ENCODE data around the gene ADPRHL1.

ADPRHL1 gene

DNA sequence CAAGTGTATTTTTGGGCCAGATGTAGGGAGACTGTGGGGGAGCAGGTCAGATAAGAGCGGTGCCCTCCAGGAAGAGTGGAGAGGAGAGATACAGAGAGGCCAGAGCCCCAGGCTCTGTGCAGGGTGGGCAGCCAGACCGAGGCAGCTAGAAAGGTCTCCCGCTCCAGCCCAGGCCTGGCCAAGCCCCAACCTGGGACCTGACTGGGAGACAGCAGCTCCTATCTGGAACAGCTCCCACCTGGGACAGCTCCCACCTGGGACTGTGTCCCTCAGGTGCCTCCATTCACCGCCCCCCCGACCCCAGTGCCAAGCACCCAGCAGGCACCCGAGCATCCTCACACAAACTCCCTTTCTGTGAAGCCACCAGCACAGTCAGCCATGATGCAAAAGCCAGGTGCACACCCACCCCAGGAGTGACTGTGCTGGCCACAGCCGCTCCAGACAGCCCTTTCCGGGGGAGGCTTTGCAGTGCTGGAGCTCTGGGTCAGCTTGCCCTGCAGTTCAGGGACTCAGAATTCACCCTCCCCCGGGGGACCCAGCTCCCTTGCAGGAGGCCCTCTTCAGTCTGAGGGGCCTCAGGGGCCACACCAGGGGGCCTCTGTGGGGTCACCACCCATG lies 87.2 kb downstream of the ADPRHL1 start:
- H3K4me1 ChIP-seq (ENCODE audit: low read depth, poor library complexity, severe bottlenecking): no peaks in the 10 kb centered on the region
- no peaks in the 10 kb centered on the region for H3K79me2 ChIP-seq (ENCODE audit: insufficient read depth, low read depth)
- H3K4me2 ChIP-seq: no peak overlapping the region
- no peaks in the 10 kb centered on the region for H4K20me1 ChIP-seq (ENCODE audit: insufficient read depth)
- H3K36me3 ChIP-seq (ENCODE audit: insufficient read depth): no peaks in the 10 kb centered on the region
- H2AFZ ChIP-seq (ENCODE audit: low read depth): no peak overlapping the region
- H3K27ac ChIP-seq: no peak overlapping the region
- no peaks in the 10 kb centered on the region for H3K27me3 ChIP-seq (ENCODE audit: insufficient read depth, low read depth)
- H3K9ac ChIP-seq: no peak overlapping the region
- TF ChIP-seq, protein P1, sequence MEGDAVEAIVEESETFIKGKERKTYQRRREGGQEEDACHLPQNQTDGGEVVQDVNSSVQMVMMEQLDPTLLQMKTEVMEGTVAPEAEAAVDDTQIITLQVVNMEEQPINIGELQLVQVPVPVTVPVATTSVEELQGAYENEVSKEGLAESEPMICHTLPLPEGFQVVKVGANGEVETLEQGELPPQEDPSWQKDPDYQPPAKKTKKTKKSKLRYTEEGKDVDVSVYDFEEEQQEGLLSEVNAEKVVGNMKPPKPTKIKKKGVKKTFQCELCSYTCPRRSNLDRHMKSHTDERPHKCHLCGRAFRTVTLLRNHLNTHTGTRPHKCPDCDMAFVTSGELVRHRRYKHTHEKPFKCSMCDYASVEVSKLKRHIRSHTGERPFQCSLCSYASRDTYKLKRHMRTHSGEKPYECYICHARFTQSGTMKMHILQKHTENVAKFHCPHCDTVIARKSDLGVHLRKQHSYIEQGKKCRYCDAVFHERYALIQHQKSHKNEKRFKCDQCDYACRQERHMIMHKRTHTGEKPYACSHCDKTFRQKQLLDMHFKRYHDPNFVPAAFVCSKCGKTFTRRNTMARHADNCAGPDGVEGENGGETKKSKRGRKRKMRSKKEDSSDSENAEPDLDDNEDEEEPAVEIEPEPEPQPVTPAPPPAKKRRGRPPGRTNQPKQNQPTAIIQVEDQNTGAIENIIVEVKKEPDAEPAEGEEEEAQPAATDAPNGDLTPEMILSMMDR (conservative IDR thresholded peaks at IDR 0.05; ENCODE audit: low read depth, low read length): no peak
- H3K4me3 ChIP-seq (IDR thresholded peaks at IDR 0.05; ENCODE audit: insufficient read depth, low read depth, low read length): no peak overlapping the region

DNA sequence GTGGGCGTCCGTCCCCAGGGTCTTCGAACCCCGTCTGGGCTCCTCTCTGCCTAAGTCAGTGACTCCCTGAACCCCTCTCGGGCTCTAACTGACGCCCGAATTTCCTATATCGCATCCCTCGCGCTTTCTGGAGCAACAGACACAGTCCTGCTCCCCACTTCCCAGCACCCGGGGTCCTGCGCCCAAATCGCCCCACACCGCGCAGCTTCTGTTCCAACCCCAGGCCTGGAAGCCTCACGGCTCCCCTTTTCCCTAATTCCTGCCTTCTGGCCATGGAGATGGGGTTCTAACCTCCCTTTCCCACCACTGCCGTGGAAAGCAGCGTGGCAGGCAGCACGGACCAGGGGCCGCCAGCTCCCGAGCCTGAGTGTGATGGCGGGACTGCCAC lies 87.7 kb downstream of the ADPRHL1 start:
- no peak overlapping the region for H3K27ac ChIP-seq
- no peaks in the 10 kb centered on the region for H4K20me1 ChIP-seq (ENCODE audit: insufficient read depth)
- TF ChIP-seq, protein P1 (conservative IDR thresholded peaks at IDR 0.05; ENCODE audit: low read depth, low read length): no peak
- H3K9ac ChIP-seq: no peak overlapping the region
- no peak overlapping the region for H2AFZ ChIP-seq (ENCODE audit: low read depth)
- H3K4me3 ChIP-seq (IDR thresholded peaks at IDR 0.05; ENCODE audit: insufficient read depth, low read depth, low read length): no peak overlapping the region
- no peaks in the 10 kb centered on the region for H3K4me1 ChIP-seq (ENCODE audit: low read depth, poor library complexity, severe bottlenecking)
- H3K36me3 ChIP-seq (ENCODE audit: insufficient read depth): no peaks in the 10 kb centered on the region
- H3K27me3 ChIP-seq (ENCODE audit: insufficient read depth, low read depth): no peaks in the 10 kb centered on the region
- no peak overlapping the region for H3K4me2 ChIP-seq
- H3K79me2 ChIP-seq (ENCODE audit: insufficient read depth, low read depth): no peaks in the 10 kb centered on the region

DNA sequence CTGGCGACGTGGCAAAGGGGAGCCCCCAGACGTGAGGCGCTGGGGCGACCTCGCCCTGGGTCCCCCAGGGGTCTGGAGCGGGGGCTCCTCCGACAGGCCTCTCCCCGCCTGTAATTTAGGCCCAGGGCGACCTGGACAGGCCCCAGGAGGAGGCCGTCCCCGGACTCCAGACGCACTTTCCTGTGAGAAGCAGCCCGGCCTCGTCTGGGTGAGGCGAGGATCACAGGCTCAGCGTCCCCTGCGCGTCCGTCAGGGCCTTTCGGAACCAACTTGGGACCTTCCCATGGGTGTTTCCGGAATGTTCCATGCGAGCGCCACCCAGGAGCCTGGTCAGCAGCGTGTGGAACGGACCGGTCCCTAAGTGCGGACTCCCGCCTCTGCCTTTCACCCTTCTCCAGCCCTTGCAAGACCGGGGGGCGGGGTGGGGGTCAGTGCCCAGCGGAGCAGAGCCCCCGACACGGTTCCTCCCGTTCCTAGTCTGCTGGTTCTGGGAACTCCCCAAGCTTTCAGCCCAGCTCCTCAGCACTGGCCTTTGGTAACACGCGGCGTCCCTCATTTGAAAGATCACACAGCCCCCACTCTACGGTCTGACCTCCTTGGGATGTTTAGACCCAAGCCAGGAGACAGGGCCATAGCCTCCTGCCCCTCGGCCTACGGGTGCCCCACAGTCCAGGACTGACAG lies 88.2 kb downstream of the ADPRHL1 start:
- Histone ChIP-seq H3K9ac (no peak overlapping the region), H3K79me2 (ENCODE audit: insufficient read depth, low read depth) (no peaks in the 10 kb centered on the region), H3K4me1 (ENCODE audit: low read depth, poor library complexity, severe bottlenecking) (no peaks in the 10 kb centered on the region), H4K20me1 (ENCODE audit: insufficient read depth) (no peaks in the 10 kb centered on the region), H3K4me2 (peak overlapping the region; percentile 73), H3K4me3 (IDR thresholded peaks at IDR 0.05; ENCODE audit: insufficient read depth, low read depth, low read length) (no peak overlapping the region), H2AFZ (ENCODE audit: low read depth) (peak overlapping the region; percentile 67; the same call in 1 of the 2 replicates), H3K36me3 (ENCODE audit: insufficient read depth) (no peaks in the 10 kb centered on the region), H3K27ac (no peak overlapping the region), H3K27me3 (ENCODE audit: insufficient read depth, low read depth) (no peaks in the 10 kb centered on the region)
- TF ChIP-seq, protein P1 (conservative IDR thresholded peaks at IDR 0.05; ENCODE audit: low read depth, low read length): no peak

DNA sequence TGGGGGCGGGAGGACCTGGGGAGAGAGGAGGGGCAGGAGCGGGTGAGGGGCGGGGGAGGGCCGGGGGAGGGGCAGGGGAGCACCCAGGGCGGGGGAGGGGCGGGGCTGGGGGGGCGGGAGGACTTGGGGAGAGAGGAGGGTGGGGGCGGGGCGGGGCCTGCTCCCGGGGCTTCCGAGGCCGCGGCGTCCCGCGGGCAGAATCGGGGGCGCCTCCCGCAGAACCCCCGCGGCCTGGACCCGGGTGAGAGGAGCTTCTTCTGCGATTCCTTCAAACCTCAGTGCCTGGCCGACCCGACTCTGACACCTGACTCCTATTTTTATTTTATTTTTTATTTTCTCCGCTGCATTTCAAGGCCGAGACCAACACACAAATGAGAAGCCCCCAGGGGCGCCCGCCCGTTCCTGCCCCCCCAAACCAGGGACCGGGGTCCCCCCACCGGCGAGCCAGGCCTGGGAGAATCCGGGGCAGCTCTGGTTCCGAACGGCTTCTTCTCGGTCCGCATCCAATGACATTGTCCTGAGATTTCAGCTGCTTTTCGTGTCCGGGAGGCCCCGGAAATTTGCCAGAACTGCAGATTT lies 88.9 kb downstream of the ADPRHL1 start:
- Histone ChIP-seq H2AFZ (ENCODE audit: low read depth) (peak overlapping the region; percentile 67), H3K9ac (no peak overlapping the region), H3K79me2 (ENCODE audit: insufficient read depth, low read depth) (no peaks in the 10 kb centered on the region), H3K4me1 (ENCODE audit: low read depth, poor library complexity, severe bottlenecking) (no peaks in the 10 kb centered on the region), H4K20me1 (ENCODE audit: insufficient read depth) (no peaks in the 10 kb centered on the region), H3K27ac (no peak overlapping the region), H3K36me3 (ENCODE audit: insufficient read depth) (no peaks in the 10 kb centered on the region), H3K4me3 (IDR thresholded peaks at IDR 0.05; ENCODE audit: insufficient read depth, low read depth, low read length) (no peak overlapping the region), H3K4me2 (peak overlapping the region; percentile 73), H3K27me3 (ENCODE audit: insufficient read depth, low read depth) (no peaks in the 10 kb centered on the region)
- TF ChIP-seq, protein P1 (conservative IDR thresholded peaks at IDR 0.05; ENCODE audit: low read depth, low read length): no peak

Measured in KMS-11 (cell line).